ENCODE results near the gene CCBE1. TPM values are rescaled to one million over a fixed set of nuclear protein-coding genes. Genes with fewer than 3 reads are reported as not detected.

CCBE1 gene
- total RNA-seq, 1 experiment from 2014 or later: 0.09 TPM

DNA sequence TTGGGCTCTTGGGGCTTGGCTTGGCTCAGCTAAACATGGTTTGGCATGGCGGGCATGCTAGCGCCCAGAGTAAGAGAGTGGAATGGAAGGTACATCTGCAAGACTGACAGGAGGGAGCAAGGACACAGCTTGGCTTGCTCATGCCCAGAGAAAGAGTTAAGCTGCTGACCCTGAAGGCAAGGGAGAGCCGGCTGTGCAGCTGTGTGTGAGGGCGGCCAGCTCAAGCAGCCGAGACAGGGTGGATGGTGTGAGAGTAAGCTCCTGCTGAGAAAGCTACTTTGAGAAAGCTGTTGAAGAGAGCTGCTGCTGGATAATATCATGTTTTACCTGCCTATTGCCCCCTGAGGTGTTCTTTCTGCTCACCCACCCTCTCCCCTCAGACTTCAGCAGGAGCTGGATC, 135.6 kb downstream of the CCBE1 start:
- H3K9me3 ChIP-seq: no peaks in the 10 kb centered on the region
- H3K9me3 Mint-ChIP-seq (ENCODE audit: unreplicated experiment): no peaks in the 10 kb centered on the region
- BruUV-seq (replicated peaks): no TSS peak
- ChIA-PET POLR2A (no interaction called here), CTCF (no interaction called here)
- no peak for DNase-seq
- TF ChIP-seq, protein P1, sequence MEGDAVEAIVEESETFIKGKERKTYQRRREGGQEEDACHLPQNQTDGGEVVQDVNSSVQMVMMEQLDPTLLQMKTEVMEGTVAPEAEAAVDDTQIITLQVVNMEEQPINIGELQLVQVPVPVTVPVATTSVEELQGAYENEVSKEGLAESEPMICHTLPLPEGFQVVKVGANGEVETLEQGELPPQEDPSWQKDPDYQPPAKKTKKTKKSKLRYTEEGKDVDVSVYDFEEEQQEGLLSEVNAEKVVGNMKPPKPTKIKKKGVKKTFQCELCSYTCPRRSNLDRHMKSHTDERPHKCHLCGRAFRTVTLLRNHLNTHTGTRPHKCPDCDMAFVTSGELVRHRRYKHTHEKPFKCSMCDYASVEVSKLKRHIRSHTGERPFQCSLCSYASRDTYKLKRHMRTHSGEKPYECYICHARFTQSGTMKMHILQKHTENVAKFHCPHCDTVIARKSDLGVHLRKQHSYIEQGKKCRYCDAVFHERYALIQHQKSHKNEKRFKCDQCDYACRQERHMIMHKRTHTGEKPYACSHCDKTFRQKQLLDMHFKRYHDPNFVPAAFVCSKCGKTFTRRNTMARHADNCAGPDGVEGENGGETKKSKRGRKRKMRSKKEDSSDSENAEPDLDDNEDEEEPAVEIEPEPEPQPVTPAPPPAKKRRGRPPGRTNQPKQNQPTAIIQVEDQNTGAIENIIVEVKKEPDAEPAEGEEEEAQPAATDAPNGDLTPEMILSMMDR (IDR thresholded peaks at IDR 0.05; ENCODE audit: insufficient read depth in 1 of 2, low read depth in 1 of 2, low read length in 1 of 2, severe bottlenecking in 1 of 2, unreplicated experiment in 1 of 2): no peak
- no peaks in the 10 kb centered on the region for H3K36me3 Mint-ChIP-seq (ENCODE audit: insufficient read depth, unreplicated experiment)
- intact Hi-C loops (cut with micrococcal nuclease; ENCODE audit: unreplicated experiment): no loop called here
- H3K4me3 ChIP-seq (ENCODE audit: low read depth, low read length): no peak overlapping the region
- no peaks in the 10 kb centered on the region for H3K4me1 ChIP-seq
- no peaks in the 10 kb centered on the region for H3K4me1 Mint-ChIP-seq (ENCODE audit: low read depth, unreplicated experiment)
- H3K36me3 ChIP-seq (ENCODE audit: control insufficient read depth, insufficient read depth, low read length): no peaks in the 10 kb centered on the region
- no peak overlapping the region for H3K4me3 Mint-ChIP-seq (ENCODE audit: unreplicated experiment)
- H3K27me3 ChIP-seq (replicated peaks; ENCODE audit: control insufficient read depth, insufficient read depth, low read length): no peaks in the 10 kb centered on the region
- H3K27me3 Mint-ChIP-seq (ENCODE audit: insufficient read depth, unreplicated experiment): no peaks in the 10 kb centered on the region
- no peak overlapping the region for H3K27ac Mint-ChIP-seq (ENCODE audit: unreplicated experiment)

DNA sequence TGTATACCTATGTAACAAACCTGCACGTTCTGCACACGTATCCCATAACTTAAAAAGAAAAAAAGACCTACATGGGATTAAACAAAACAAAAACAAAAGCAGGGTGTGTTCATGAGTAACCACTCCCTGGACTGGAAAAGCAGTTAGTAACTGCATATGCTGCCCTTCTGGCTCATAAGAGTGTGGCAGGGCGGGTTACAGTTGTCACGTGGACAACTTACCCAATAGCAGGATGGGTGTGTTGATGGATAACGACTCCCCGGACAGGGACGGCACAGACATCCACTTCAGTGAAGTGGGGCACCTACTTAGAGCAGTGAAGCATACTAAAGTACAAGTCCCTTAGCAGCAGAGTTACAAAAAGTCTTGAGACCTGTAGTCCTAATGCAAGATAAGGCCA, 136.7 kb downstream of the CCBE1 start:
- no peaks in the 10 kb centered on the region for H3K36me3 Mint-ChIP-seq (ENCODE audit: insufficient read depth, unreplicated experiment)
- no peaks in the 10 kb centered on the region for H3K9me3 Mint-ChIP-seq (ENCODE audit: unreplicated experiment)
- no peak for DNase-seq
- H3K27me3 Mint-ChIP-seq (ENCODE audit: insufficient read depth, unreplicated experiment): no peaks in the 10 kb centered on the region
- intact Hi-C loops (cut with micrococcal nuclease; ENCODE audit: unreplicated experiment): no loop called here
- ChIA-PET CTCF (no interaction called here), POLR2A (no interaction called here)
- H3K27ac Mint-ChIP-seq (ENCODE audit: unreplicated experiment): no peak overlapping the region
- no peak overlapping the region for H3K4me3 Mint-ChIP-seq (ENCODE audit: unreplicated experiment)
- no peaks in the 10 kb centered on the region for H3K9me3 ChIP-seq
- no peaks in the 10 kb centered on the region for H3K36me3 ChIP-seq (ENCODE audit: control insufficient read depth, insufficient read depth, low read length)
- H3K4me1 Mint-ChIP-seq (ENCODE audit: low read depth, unreplicated experiment): no peaks in the 10 kb centered on the region
- TF ChIP-seq, protein P1 (IDR thresholded peaks at IDR 0.05; ENCODE audit: insufficient read depth in 1 of 2, low read depth in 1 of 2, low read length in 1 of 2, severe bottlenecking in 1 of 2, unreplicated experiment in 1 of 2): no peak
- BruUV-seq (replicated peaks): no TSS peak
- no peaks in the 10 kb centered on the region for H3K27me3 ChIP-seq (replicated peaks; ENCODE audit: control insufficient read depth, insufficient read depth, low read length)
- H3K4me1 ChIP-seq: no peaks in the 10 kb centered on the region
- no peak overlapping the region for H3K4me3 ChIP-seq (ENCODE audit: low read depth, low read length)

DNA sequence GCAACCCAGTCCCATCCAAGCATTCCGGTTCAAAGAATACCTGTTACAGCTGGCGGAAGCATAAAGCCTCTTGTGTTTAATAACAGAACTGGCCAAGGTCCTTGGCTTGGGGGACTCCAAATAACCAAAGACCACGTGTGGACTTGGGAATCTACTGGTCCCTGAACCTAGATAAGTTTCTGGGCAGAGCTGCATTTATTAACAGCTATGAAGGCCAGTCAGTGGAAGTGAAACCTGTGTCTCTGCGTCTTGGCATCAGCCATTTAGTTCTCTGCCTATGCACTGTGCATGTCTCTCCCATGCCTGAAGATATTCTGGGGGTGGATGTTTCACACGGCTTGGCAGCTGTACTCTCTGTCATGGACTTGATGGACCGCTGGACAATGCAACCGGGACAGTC, 137.7 kb downstream of the CCBE1 start:
- Histone ChIP-seq H3K36me3 (ENCODE audit: control insufficient read depth, insufficient read depth, low read length) (no peaks in the 10 kb centered on the region), H3K9me3 (no peaks in the 10 kb centered on the region), H3K4me3 (ENCODE audit: low read depth, low read length) (no peak overlapping the region), H3K27me3 (replicated peaks; ENCODE audit: control insufficient read depth, insufficient read depth, low read length) (no peaks in the 10 kb centered on the region), H3K4me1 (no peaks in the 10 kb centered on the region)
- ChIA-PET POLR2A (no interaction called here), CTCF (no interaction called here)
- H3K27ac Mint-ChIP-seq (ENCODE audit: unreplicated experiment): no peak overlapping the region
- H3K4me1 Mint-ChIP-seq (ENCODE audit: low read depth, unreplicated experiment): no peaks in the 10 kb centered on the region
- no TSS peak for BruUV-seq (replicated peaks)
- TF ChIP-seq, protein P1 (IDR thresholded peaks at IDR 0.05; ENCODE audit: insufficient read depth in 1 of 2, low read depth in 1 of 2, low read length in 1 of 2, severe bottlenecking in 1 of 2, unreplicated experiment in 1 of 2): no peak
- no peaks in the 10 kb centered on the region for H3K36me3 Mint-ChIP-seq (ENCODE audit: insufficient read depth, unreplicated experiment)
- DNase-seq: no peak
- intact Hi-C loops (cut with micrococcal nuclease; ENCODE audit: unreplicated experiment): no loop called here
- H3K9me3 Mint-ChIP-seq (ENCODE audit: unreplicated experiment): no peaks in the 10 kb centered on the region
- no peak overlapping the region for H3K4me3 Mint-ChIP-seq (ENCODE audit: unreplicated experiment)
- no peaks in the 10 kb centered on the region for H3K27me3 Mint-ChIP-seq (ENCODE audit: insufficient read depth, unreplicated experiment)
